Right renal pelvis (tissue), 4 donors: ENCODE data around the gene SMIM21. TPM values are rescaled to one million over a fixed set of nuclear protein-coding genes. Genes with fewer than 3 reads are reported as not detected.

Experiments
- DNase-seq, 4 donors: peaks; one replicate each; pipeline ENCODE4 v3.0.0-alpha.2; 2013; ENCODE audit warnings: low read depth in 4 of 4, low spot score in 3 of 4, missing footprints in 1 of 4
- polyA plus RNA-seq, 4 donors: library from polyadenylated mRNA; unstranded; fragments of 120-200 nt; gene quantifications; one replicate each; pipeline ENCODE4 v1.2.1, GENCODE V29; 2013; ENCODE audit not compliant: insufficient read length in 4 of 4

Gene SMIM21
- under 1 TPM in 2 of 4 donors, not detected in 2; 0.09 to 0.22 TPM for polyA plus RNA-seq

DNA sequence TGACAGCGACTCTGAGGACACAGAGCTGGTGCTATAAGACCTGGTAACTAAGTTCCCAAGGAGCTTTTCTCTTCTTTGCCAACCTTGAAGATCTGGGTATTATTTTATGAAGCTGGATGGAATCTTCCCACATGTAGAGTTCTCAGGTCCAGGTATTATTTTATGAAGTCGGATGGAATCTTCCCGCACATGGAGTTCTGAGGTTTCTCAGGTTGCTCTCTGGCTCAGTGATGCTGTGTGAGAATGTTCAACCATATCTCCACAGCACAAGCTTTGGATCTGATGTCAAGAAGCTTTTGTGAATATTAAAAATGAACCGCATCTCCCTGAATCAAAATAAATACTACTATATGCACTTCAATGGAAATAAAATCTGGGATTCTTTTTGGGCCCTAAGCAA lies at the start of gene SMIM21:
Gene SMIM21, minus strand, starts transcription at position 101 of the 400 bp plus-strand sequence. CDS start 140 bp downstream, outside the sequence.
- no peak for DNase-seq

- no peak for DNase-seq
Observed at GRCh38 chr18:75475228-75475627, 47.7 kb upstream of the SMIM21 start.

DNA sequence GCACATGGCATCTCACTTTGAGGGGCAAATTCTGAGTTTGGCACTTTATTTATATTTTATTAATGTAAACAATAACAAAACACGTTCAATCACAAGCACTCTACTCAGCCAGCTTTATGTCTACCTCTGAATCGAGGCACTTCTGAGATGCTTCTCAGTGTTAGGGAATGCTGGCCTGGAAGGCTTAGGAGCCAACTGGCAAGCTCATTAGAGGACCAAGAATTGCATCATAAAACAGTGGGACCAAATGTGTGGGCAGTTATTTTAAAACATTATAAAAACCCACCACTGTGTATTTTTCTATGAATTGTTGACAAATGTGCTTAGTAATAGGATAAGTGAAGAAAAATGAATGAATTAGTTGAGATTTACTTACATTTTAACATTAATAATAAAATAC lies 46.8 kb upstream of the SMIM21 start:
- no peak for DNase-seq

- DNase-seq, result no peak
Observed at GRCh38 chr18:75473316-75473715, 45.8 kb upstream of the SMIM21 start.

DNA sequence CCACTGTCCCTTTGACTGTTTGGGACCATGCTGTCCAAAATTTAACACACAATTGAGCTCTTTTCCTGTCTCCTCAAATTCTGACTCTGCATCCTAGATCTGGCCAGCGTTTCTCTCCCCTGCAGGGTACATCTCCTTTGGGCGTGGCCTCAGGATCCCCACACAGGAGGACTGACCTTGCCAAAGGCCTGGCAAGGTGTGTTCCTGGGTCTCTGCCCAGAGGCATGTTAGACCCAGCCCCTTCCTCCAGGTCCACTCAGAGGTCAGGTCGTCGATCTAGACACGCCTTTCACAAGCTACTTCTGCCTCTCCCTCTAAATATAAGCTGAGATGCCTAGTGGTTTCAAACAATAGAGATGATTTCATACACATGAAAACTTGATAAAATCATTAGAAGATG lies 45.4 kb upstream of the SMIM21 start:
- DNase-seq, result no peak

DNA sequence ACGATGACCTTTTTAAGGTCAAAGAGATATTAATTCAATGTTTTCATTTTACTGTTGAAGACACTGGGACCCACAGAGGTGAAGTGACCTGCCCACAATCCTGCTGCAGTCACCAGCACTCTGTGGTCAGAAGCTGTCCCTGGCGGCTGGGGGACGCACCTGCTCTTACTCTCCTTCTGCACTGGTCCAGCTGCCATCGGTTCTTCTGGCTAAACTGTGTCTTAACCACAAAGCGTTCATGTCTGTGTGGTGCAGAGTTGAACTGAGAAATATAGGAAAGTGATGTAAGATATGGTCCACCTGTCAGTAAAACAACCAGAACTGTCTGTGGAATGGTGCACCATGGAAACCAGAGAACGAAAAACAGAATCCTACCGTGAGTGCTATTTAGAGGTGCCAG lies 44.9 kb upstream of the SMIM21 start:
- DNase-seq, result no peak

GRCh38 chr18:75471850-75472249 lies 44.3 kb upstream of the SMIM21 start:
- no peak for DNase-seq

GRCh38 chr18:75467851-75468250 lies 40.3 kb upstream of the SMIM21 start:
- DNase-seq, result no peak

GRCh38 chr18:75467281-75467795 lies 39.8 kb upstream of the SMIM21 start:
- no peak for DNase-seq

- no peak for DNase-seq
Observed at GRCh38 chr18:75464356-75464755, 36.9 kb upstream of the SMIM21 start.

DNA sequence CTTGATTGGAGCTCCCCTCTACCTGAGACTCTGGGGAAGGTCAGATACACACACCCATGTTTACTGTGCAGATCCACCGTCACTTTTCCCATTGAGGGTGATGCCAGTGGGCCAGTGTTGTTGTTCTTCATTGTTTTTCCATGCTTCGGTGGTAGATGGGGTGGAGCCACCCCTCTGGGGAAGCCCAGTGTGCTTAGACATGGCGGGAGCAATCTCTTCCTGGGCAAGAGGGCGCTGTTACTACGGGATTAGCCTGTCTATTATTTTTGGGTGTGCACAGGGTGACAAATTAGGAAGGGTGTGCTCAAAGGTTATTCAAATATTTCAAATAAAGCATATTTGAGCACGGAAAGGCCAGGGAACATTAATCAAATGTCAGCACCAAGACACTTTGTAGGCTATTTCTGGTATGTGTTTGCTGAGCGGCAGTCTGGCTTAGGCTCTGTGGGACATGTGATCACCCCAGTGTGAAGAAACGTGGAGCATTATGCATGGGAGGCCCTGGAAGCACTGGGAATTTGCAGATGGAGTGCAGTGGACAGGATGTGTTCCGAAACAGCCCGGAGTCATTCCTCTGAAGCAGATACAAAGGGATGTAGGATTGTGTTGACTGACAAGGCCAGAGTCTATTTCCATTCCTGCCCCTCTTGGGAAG lies 34.8 kb upstream of the SMIM21 start:
- DNase-seq, result no peak

- DNase-seq, result no peak
Observed at GRCh38 chr18:75456199-75456631, 28.7 kb upstream of the SMIM21 start.

GRCh38 chr18:75455249-75456198 lies 28.0 kb upstream of the SMIM21 start:
- peak in 1 of 4 donors; percentile 37 for DNase-seq

GRCh38 chr18:75454022-75454795 lies 26.7 kb upstream of the SMIM21 start:
- DNase-seq, result no peak

GRCh38 chr18:75450906-75451305 lies 23.4 kb upstream of the SMIM21 start:
- no peak for DNase-seq

DNA sequence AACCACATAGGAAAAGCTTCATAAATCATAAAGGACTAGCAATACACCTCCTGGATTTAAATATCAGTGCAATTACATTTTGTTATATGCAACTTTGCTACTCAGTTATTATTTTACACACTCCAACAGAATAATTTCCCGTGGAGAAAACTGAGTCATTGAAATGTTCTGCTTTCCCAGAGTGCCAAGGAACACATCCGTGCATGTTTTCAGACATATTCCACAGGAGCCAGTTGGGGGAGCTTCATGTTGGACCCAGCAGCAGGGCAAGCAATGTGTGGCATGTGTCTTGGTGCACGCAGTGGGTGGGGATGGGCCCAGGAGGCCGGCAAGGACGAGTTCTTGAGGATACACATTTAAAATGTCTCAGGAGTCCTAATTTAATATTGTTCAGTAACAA lies 14.4 kb upstream of the SMIM21 start:
- no peak for DNase-seq

DNA sequence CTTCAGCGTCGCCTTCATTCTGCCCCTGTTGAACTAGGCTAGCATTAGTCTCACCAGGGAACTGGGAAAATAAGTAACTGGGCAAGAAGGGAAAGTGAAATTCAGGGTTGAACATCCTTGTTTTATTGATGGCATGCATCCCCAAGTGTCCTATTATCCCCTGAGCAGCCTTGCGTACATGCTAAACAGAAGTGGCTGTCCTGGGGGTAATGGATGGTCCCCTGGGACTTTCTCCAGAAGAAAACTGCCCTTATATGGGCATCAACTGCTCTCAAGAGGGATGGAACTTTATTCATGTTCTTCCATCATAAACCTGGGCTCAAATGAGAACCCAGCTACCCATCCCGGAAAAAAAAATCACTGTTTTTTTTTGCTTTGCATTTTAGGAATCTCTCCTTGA lies 11.8 kb upstream of the SMIM21 start:
- no peak for DNase-seq

DNA sequence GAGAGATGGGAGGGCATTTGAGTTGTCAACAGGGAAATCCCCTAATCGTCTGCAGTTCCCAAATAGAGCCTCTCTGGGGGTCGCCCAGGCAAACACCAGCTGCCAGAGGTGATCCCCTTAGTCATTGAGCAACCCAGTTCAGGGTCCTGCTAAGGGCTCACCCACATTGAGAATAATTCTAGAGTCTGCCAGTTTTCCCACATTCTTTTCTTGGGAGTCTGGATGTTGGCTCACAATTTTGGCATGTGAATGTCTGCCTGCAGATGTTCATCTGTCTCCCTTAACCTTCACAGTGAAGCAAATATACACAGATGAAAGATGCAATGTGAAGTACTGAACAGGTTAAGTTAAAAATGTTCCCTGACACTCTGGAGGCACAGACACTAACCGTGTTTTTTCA lies 11.4 kb upstream of the SMIM21 start:
- no peak for DNase-seq

- DNase-seq, result no peak
Observed at GRCh38 chr18:75437979-75438378, 10.5 kb upstream of the SMIM21 start.

- DNase-seq, result no peak
Observed at GRCh38 chr18:75433098-75433497, 5.6 kb upstream of the SMIM21 start.

- DNase-seq, result no peak
Observed at GRCh38 chr18:75429975-75430374, 2.5 kb upstream of the SMIM21 start.
